Prostate gland (tissue), 2 donors: ENCODE results near the gene PLSCR5.

ENCODE experiments used
- CTCF ChIP-seq, 4 experiments: fragments of 200-600 bp in 2 of 4; fragments of 450-650 bp in 2 of 4; sonication (generic) in 2 of 4; IDR thresholded peaks; 1 replicate in 3 of 4; 2 replicates in 1 of 4; pipeline ENCODE4 v1.5.1; 2016 to 2019; ENCODE audit warnings: antibody characterized with exemption in 4 of 4, mild to moderate bottlenecking in 2 of 4, moderate library complexity in 2 of 4
- POLR2A ChIP-seq: fragments of 450-650 bp; IDR thresholded peaks from one replicate; pipeline ENCODE4 v1.6.1; 2016; ENCODE audit warnings: antibody characterized with exemption, mild to moderate bottlenecking

- TF ChIP-seq CTCF (IDR thresholded peaks at IDR 0.05) (peak in 2 of 4 experiments; percentile 14 to 16), POLR2A (no peak)
Observed at GRCh38 chr3:146594843-146595482, 10.2 kb downstream of the PLSCR5 start.
